Gastrocnemius medialis (tissue), 4 donors: ENCODE results near the gene PIK3IP1. TPM values are rescaled to one million over a fixed set of nuclear protein-coding genes. Genes with fewer than 3 reads are reported as not detected.

ENCODE experiments used
- ATAC-seq, 2 donors: fragments of 150-250 bp; one replicate each; pipeline ENCODE4 v1.9.1; 2016
- DNase-seq, 2 donors: peaks; one replicate each; pipeline ENCODE4 v3.0.0-alpha.2; 2019
- H3K27ac ChIP-seq, 4 donors: fragments of 200-600 bp; sonication (generic); 1 replicate in 1 of 4; 2 replicates in 3 of 4; pipeline ENCODE4 v1.5.1; 2016 to 2018; ENCODE audit warnings: mild to moderate bottlenecking in 2 of 4, moderate library complexity in 1 of 4
- H3K27me3 ChIP-seq, 3 donors: fragments of 200-600 bp; sonication (generic) in 2 of 3; 1 replicate in 1 of 3; 2 replicates in 2 of 3; pipeline versions ENCODE4 v1.5.1 to v1.6.0; 2016 to 2019; ENCODE audit warnings: mild to moderate bottlenecking in 1 of 3, moderate library complexity in 1 of 3
- H3K36me3 ChIP-seq, 2 donors: fragments of 200-600 bp; sonication (generic) in 1 of 2; one replicate each; pipeline ENCODE4 v1.5.1; 2017 to 2018
- H3K4me1 ChIP-seq, 2 donors: fragments of 200-600 bp; sonication (generic) in 1 of 2; one replicate each; pipeline ENCODE4 v1.5.1; 2016 to 2017; ENCODE audit warnings: mild to moderate bottlenecking in 2 of 2
- H3K4me3 ChIP-seq, 4 donors: fragments of 200-600 bp; sonication (generic) in 3 of 4; 1 replicate in 1 of 4; 2 replicates in 3 of 4; pipeline ENCODE4 v1.5.1; 2016 to 2019; ENCODE audit warnings: mild to moderate bottlenecking in 2 of 4
- H3K9me3 ChIP-seq, 3 donors: fragments of 200-600 bp; sonication (generic) in 2 of 3; 1 replicate in 1 of 3; 2 replicates in 2 of 3; pipeline ENCODE4 v1.5.1; 2016 to 2019
- POLR2A ChIP-seq, 2 donors: fragments of 450-650 bp; IDR thresholded peaks; one replicate each; pipeline ENCODE4 v1.6.1; 2017; ENCODE audit warnings: antibody characterized with exemption in 2 of 2, mild to moderate bottlenecking in 2 of 2, moderate library complexity in 2 of 2
- in situ Hi-C, 4 donors: fragments of 200-750 bp; cut with MboI; loops; one replicate each; pipeline versions ENCODE4 v1.15.0 to v1.8.0; 2017; ENCODE audit warnings: low sequenced_read_pairs in 4 of 4
- intact Hi-C: fragments of 100-400 bp; cut with DNase I; formaldehyde crosslinking; loops from one replicate; pipeline ENCODE4 v1.15.1; 2023; ENCODE audit warnings: low total_unique reads
- total RNA-seq, 4 donors: library from RNA; depleted of rRNA; stranded (reverse); fragments of >200 nt; gene quantifications; one replicate each; pipeline versions ENCODE4 v1.1.0 to v1.2.3, GENCODE V29; 2016
- TF ChIP-seq, protein P1 (sequence below), 5 experiments: fragments of 450-650 bp in 3 of 5; fragments of 200-600 bp in 2 of 5; sonication (generic) in 2 of 5; IDR thresholded peaks in 4 of 5; conservative IDR thresholded peaks in 1 of 5; 1 replicate in 4 of 5; 2 replicates in 1 of 5; pipeline ENCODE4 v1.5.1; 2016 to 2019; ENCODE audit warnings: antibody characterized with exemption in 5 of 5, mild to moderate bottlenecking in 3 of 5, moderate library complexity in 3 of 5

The PIK3IP1 gene
- total RNA-seq, 4 donors from 2014 or later, result 11.2 to 28.3 (median 14.5) TPM

DNA sequence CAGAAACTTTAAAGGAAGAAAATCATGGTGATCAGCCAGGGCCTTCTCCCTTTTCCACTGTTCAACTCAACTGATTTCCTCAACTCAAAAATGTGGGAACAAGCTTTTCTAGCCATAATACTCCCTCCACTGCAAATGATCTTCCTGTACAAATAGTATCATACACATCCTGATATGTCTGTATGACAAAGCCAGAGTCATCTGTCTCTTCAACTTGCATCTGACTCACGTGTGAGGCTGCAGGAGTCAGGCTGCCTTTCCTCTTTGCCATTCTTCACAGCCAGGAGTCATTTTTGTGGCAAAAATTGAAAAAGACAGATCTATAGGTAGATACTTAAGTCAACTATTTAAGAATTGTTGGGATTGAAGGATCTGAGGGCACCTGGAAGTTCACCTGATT lies 40.6 kb upstream of the PIK3IP1 start:
- in situ Hi-C loops, result loop anchor here in 1 of 4 donors (25.0 kb wide), 1 partner anchor 304 kb away; no protein-coding TSS in a partner anchor
- TF ChIP-seq, protein P1, sequence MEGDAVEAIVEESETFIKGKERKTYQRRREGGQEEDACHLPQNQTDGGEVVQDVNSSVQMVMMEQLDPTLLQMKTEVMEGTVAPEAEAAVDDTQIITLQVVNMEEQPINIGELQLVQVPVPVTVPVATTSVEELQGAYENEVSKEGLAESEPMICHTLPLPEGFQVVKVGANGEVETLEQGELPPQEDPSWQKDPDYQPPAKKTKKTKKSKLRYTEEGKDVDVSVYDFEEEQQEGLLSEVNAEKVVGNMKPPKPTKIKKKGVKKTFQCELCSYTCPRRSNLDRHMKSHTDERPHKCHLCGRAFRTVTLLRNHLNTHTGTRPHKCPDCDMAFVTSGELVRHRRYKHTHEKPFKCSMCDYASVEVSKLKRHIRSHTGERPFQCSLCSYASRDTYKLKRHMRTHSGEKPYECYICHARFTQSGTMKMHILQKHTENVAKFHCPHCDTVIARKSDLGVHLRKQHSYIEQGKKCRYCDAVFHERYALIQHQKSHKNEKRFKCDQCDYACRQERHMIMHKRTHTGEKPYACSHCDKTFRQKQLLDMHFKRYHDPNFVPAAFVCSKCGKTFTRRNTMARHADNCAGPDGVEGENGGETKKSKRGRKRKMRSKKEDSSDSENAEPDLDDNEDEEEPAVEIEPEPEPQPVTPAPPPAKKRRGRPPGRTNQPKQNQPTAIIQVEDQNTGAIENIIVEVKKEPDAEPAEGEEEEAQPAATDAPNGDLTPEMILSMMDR (IDR thresholded peaks at IDR 0.05 in 4 of 5, conservative IDR thresholded peaks at IDR 0.05 in 1 of 5), result no peak
- no peak for TF ChIP-seq POLR2A (IDR thresholded peaks at IDR 0.05)
- no peak for ATAC-seq

DNA sequence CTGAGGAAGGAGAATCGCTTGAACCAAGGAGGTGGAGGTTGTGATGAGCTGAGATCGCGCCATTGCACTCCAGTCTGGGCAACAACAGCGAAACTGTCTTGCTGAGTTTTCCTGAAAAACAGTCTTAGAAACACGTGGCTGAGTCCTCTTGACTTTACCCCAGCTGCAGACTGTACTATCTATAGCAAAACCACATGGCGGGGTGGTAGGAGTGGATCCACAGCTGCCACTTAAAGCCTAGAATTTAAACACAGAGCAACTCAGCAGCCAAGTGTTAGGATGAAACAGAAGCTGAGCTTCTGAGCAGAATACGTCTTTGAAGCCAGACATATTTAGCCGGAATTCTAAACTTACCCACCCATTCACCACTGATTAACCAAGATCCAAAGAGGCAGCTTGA lies 39.7 kb upstream of the PIK3IP1 start:
- H3K9me3 ChIP-seq, result no peaks in the 10 kb centered on the region
- no peak overlapping the region for H3K27ac ChIP-seq
- in situ Hi-C loops, result loop anchor here in 1 of 4 donors (25.0 kb wide), 1 partner anchor 305 kb away; no protein-coding TSS in a partner anchor
- TF ChIP-seq, protein P1 (IDR thresholded peaks at IDR 0.05 in 4 of 5, conservative IDR thresholded peaks at IDR 0.05 in 1 of 5), result no peak
- no peak for TF ChIP-seq POLR2A (IDR thresholded peaks at IDR 0.05)
- peaks cover 0 to 54% of the 10 kb centered on the region in 2 donors for H3K36me3 ChIP-seq
- H3K27me3 ChIP-seq, result no peaks in the 10 kb centered on the region
- ATAC-seq, result no peak
- no peak for DNase-seq
- peaks cover 16 to 35% of the 10 kb centered on the region in 2 donors for H3K4me1 ChIP-seq
- intact Hi-C loops, result no loop called here
- H3K4me3 ChIP-seq, result no peak overlapping the region

More for the DNA sequence above, 40.6 kb upstream of the PIK3IP1 start:
- Histone ChIP-seq H3K4me3 (no peak overlapping the region), H3K36me3 (peaks cover 0 to 46% of the 10 kb centered on the region in 2 donors), H3K27me3 (no peaks in the 10 kb centered on the region), H3K9me3 (no peaks in the 10 kb centered on the region), H3K27ac (no peak overlapping the region), H3K4me1 (peaks cover 16 to 35% of the 10 kb centered on the region in 2 donors)
- DNase-seq, result no peak
- intact Hi-C loops, result no loop called here

GRCh38 chr22:31329453-31330215 lies 37.3 kb upstream of the PIK3IP1 start:
- TF ChIP-seq, protein P1 (IDR thresholded peaks at IDR 0.05 in 4 of 5, conservative IDR thresholded peaks at IDR 0.05 in 1 of 5), result no peak
- no peak for TF ChIP-seq POLR2A (IDR thresholded peaks at IDR 0.05)
- peak overlapping the region; percentile 39 to 70 (median 54) for H3K27ac ChIP-seq
- H3K9me3 ChIP-seq, result no peaks in the 10 kb centered on the region
- H3K4me1 ChIP-seq, result peaks cover 9 to 19% of the 10 kb centered on the region in 2 donors
- in situ Hi-C loops (loop anchor here in 1 of 4 donors (25.0 kb wide), 1 partner anchor 308 kb away; no protein-coding TSS in a partner anchor), intact Hi-C loops (no loop called here)
- H3K36me3 ChIP-seq, result peaks cover 0 to 64% of the 10 kb centered on the region in 2 donors
- DNase-seq (no peak), ATAC-seq (peak; percentile 67 to 69)
- H3K27me3 ChIP-seq, result no peaks in the 10 kb centered on the region
- H3K4me3 ChIP-seq, result no peak overlapping the region

GRCh38 chr22:31329029-31329428 lies 36.7 kb upstream of the PIK3IP1 start:
- DNase-seq (no peak), ATAC-seq (peak in 1 of 2 donors; percentile 39)
- H3K27me3 ChIP-seq, result no peaks in the 10 kb centered on the region
- H3K4me3 ChIP-seq, result no peak overlapping the region
- no peaks in the 10 kb centered on the region for H3K9me3 ChIP-seq
- intact Hi-C loops (no loop called here), in situ Hi-C loops (loop anchor here in 1 of 4 donors (25.0 kb wide), 1 partner anchor 308 kb away; no protein-coding TSS in a partner anchor)
- TF ChIP-seq POLR2A (IDR thresholded peaks at IDR 0.05), result no peak
- TF ChIP-seq, protein P1 (IDR thresholded peaks at IDR 0.05 in 4 of 5, conservative IDR thresholded peaks at IDR 0.05 in 1 of 5), result no peak
- H3K4me1 ChIP-seq, result peaks cover 9 to 19% of the 10 kb centered on the region in 2 donors
- H3K36me3 ChIP-seq, result peaks cover 0 to 57% of the 10 kb centered on the region in 2 donors
- peak overlapping the region; percentile 39 to 70 (median 54) for H3K27ac ChIP-seq
